HEK293T (cell line): ENCODE data around the gene AKAP6.

ENCODE experiments used
- CTCF ChIA-PET: fragments of 350-600 bp; formaldehyde crosslinking; extraction: SDS; loops from one replicate; lab custom pipeline; 2021; ENCODE audit warnings: antibody characterized with exemption, inconsistent platforms; lab: Yijun Ruan, JAX
- POLR2A ChIA-PET: fragments of 350-600 bp; formaldehyde crosslinking; extraction: SDS; loops from one replicate; lab custom pipeline; 2020; ENCODE audit warnings: antibody characterized with exemption, inconsistent platforms; lab: Yijun Ruan, JAX
- DNase-seq: peaks from one replicate; pipeline ENCODE4 v3.0.0; 2012; ENCODE audit warnings: mixed read lengths; ENCODE audit errors: extremely low spot score
- ARNT ChIP-seq: fragments of 450-650 bp; IDR thresholded peaks from 2 replicates; pipeline ENCODE4 v1.6.1; 2017; ENCODE audit warnings: mild to moderate bottlenecking
- BHLHE40 ChIP-seq: fragments of 450-650 bp; IDR thresholded peaks from 2 replicates; pipeline ENCODE4 v1.6.1; 2016; ENCODE audit warnings: mild to moderate bottlenecking, moderate library complexity, borderline replicate concordance
- CTBP1 ChIP-seq: fragments of 450-650 bp; IDR thresholded peaks from 2 replicates; pipeline ENCODE4 v1.6.1; 2016; ENCODE audit warnings: borderline replicate concordance
- ELF4 ChIP-seq: fragments of 450-650 bp; IDR thresholded peaks from 2 replicates; pipeline ENCODE4 v1.6.1; 2017; ENCODE audit warnings: antibody characterized with exemption
- FOXA1 ChIP-seq: fragments of 450-650 bp; IDR thresholded peaks from 2 replicates; pipeline ENCODE4 v1.6.1; 2016; ENCODE audit warnings: mild to moderate bottlenecking
- FOXK2 ChIP-seq: fragments of 450-650 bp; IDR thresholded peaks from 2 replicates; pipeline ENCODE4 v1.6.1; 2016; ENCODE audit warnings: mild to moderate bottlenecking
- FOXM1 ChIP-seq: fragments of 450-650 bp; IDR thresholded peaks from 2 replicates; pipeline ENCODE4 v1.6.1; 2017; ENCODE audit warnings: mild to moderate bottlenecking, borderline replicate concordance
- HDGF ChIP-seq: fragments of 450-650 bp; IDR thresholded peaks from 2 replicates; pipeline ENCODE4 v1.6.1; 2017; ENCODE audit warnings: antibody characterized with exemption, borderline replicate concordance
- L3MBTL2 ChIP-seq: fragments of 450-650 bp; conservative IDR thresholded peaks from 2 replicates; pipeline ENCODE4 v1.6.1; 2016; ENCODE audit warnings: mild to moderate bottlenecking
- LEF1 ChIP-seq: fragments of 450-650 bp; IDR thresholded peaks from 2 replicates; pipeline ENCODE4 v1.6.1; 2017; ENCODE audit warnings: mild to moderate bottlenecking, borderline replicate concordance
- NFRKB ChIP-seq: fragments of 450-650 bp; IDR thresholded peaks from 2 replicates; pipeline ENCODE4 v1.6.1; 2016; ENCODE audit warnings: mild to moderate bottlenecking, moderate library complexity
- SP1 ChIP-seq: fragments of 450-650 bp; IDR thresholded peaks from 2 replicates; pipeline ENCODE4 v1.6.1; 2017
- SUZ12 ChIP-seq: fragments of 450-650 bp; IDR thresholded peaks from 2 replicates; pipeline ENCODE4 v1.6.1; 2016; ENCODE audit warnings: mild to moderate bottlenecking
- TARDBP ChIP-seq: fragments of 450-650 bp; IDR thresholded peaks from 2 replicates; pipeline ENCODE4 v1.6.1; 2016
- ZNF384 ChIP-seq: fragments of 450-650 bp; IDR thresholded peaks from 2 replicates; pipeline ENCODE4 v1.6.1; 2016
- TF ChIP-seq, protein P1 (sequence below): fragments of 450-650 bp; IDR thresholded peaks from 2 replicates; pipeline ENCODE4 v1.6.1; 2016

Gene AKAP6

GRCh38 chr14:32494609-32495434 is 165.7 kb downstream of the AKAP6 start:
- CTCF ChIA-PET: interaction anchor here (0.8 to 1.3 kb wide), 3 partner anchors 18 to 241 kb away, joined by 3 read pairs; no protein-coding TSS in a partner anchor

GRCh38 chr14:32495435-32495734 is 166.3 kb downstream of the AKAP6 start:
- no peak for DNase-seq
- ChIA-PET POLR2A (no interaction called here), CTCF (interaction anchor here (1.0 to 1.3 kb wide), 2 partner anchors 18 to 241 kb away, joined by 3 read pairs; no protein-coding TSS in a partner anchor)
- TF ChIP-seq FOXK2 (no peak), L3MBTL2 (no peak), FOXM1 (no peak), CTBP1 (no peak), FOXA1 (no peak), ARNT (no peak), ZNF384 (no peak), HDGF (no peak), NFRKB (no peak), ELF4 (no peak), SUZ12 (no peak), BHLHE40 (no peak), TARDBP (no peak), SP1 (no peak)
- TF ChIP-seq, protein P1, sequence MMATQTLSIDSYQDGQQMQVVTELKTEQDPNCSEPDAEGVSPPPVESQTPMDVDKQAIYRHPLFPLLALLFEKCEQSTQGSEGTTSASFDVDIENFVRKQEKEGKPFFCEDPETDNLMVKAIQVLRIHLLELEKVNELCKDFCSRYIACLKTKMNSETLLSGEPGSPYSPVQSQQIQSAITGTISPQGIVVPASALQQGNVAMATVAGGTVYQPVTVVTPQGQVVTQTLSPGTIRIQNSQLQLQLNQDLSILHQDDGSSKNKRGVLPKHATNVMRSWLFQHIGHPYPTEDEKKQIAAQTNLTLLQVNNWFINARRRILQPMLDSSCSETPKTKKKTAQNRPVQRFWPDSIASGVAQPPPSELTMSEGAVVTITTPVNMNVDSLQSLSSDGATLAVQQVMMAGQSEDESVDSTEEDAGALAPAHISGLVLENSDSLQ: no peak

More at GRCh38 chr14:32494609-32495434, 165.7 kb downstream of the AKAP6 start:
- POLR2A ChIA-PET: no interaction called here
- no peak for TF ChIP-seq HDGF
- TF ChIP-seq FOXM1: no peak
- no peak for TF ChIP-seq L3MBTL2
- TF ChIP-seq ZNF384: no peak
- TF ChIP-seq, protein P1: no peak
- TF ChIP-seq ARNT: no peak
- no peak for TF ChIP-seq FOXA1
- no peak for TF ChIP-seq BHLHE40
- TF ChIP-seq SP1: no peak
- TF ChIP-seq LEF1: no peak
- no peak for TF ChIP-seq NFRKB
- no peak for TF ChIP-seq ELF4
- no peak for TF ChIP-seq SUZ12
- TF ChIP-seq TARDBP: no peak
- DNase-seq: no peak

DNA sequence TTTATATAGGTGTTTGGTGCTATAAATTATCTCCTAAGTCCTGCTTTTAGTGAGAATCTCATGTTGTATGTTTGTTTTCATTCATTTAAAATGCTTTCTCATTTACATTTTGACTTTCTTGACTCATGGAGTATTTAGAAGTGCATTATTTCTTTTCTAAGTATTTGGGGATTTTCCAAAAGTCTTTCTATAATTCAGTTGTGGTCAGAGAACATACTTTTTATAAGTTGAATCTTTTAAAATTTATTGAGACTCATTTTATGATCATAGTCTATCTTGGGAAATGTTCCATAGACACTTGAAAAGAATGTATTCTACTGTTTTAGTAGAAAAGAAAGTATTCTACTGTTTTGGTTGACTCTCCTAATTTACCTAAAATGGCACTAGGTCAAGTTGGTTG is 168.2 kb downstream of the AKAP6 start:
- ChIA-PET CTCF (no interaction called here), POLR2A (no interaction called here)
- TF ChIP-seq FOXM1 (no peak), SP1 (no peak), LEF1 (no peak), FOXA1 (no peak), NFRKB (no peak), ZNF384 (no peak)
- TF ChIP-seq, protein P1: no peak
- DNase-seq: no peak

- TF ChIP-seq SP1 (no peak), L3MBTL2 (no peak), TARDBP (no peak), BHLHE40 (no peak), NFRKB (no peak), CTBP1 (no peak), HDGF (no peak), ARNT (no peak), ZNF384 (no peak), FOXM1 (no peak), FOXA1 (no peak), FOXK2 (no peak)
- DNase-seq: no peak
- ChIA-PET CTCF (no interaction called here), POLR2A (no interaction called here)
These were observed 178.2 kb downstream of the AKAP6 start for GRCh38 chr14:32507029-32507984.

GRCh38 chr14:32508281-32508680 is 179.2 kb downstream of the AKAP6 start:
- no peak for DNase-seq
- ChIA-PET POLR2A (no interaction called here), CTCF (no interaction called here)
- TF ChIP-seq ARNT (no peak), NFRKB (no peak), LEF1 (no peak), CTBP1 (no peak), ZNF384 (no peak)

GRCh38 chr14:32509632-32510187 is 180.6 kb downstream of the AKAP6 start:
- TF ChIP-seq L3MBTL2 (0 out of 2 replicates have a peak, but pooled peaks have one; percentile 26), ZNF384 (no peak)
- ChIA-PET POLR2A (no interaction called here), CTCF (no interaction called here)
- peak; percentile 9 for DNase-seq
